HepG2 (cell line): Measurements from ENCODE around the gene MIF4GD. TPM values are rescaled to one million over a fixed set of nuclear protein-coding genes. Genes with fewer than 3 reads are reported as not detected.

ENCODE experiments used
- DRAP1 ChIP-seq: IDR thresholded peaks from 2 replicates; pipeline ENCODE4 v1.6.1; 2016; ENCODE audit warnings: missing genetic modification reagents, missing compliant biosample characterization
- ETV5 ChIP-seq: IDR thresholded peaks from 2 replicates; pipeline ENCODE4 v1.6.1; 2018; ENCODE audit warnings: missing biosample characterization, missing genetic modification reagents, inconsistent platforms, borderline replicate concordance
- FIP1L1 ChIP-seq: fragments of 200-400 bp; formaldehyde crosslinking; IDR thresholded peaks from 2 replicates; pipeline ENCODE4 v1.6.1; 2018; ENCODE audit warnings: low read depth, mild to moderate bottlenecking, low read length, moderate library complexity, borderline replicate concordance; ENCODE audit not compliant: insufficient read depth
- HNF1A ChIP-seq, 2 experiments: sonication (generic) in 1 of 2; formaldehyde crosslinking in 1 of 2; IDR thresholded peaks; 2 replicates each; pipeline versions ENCODE4 v1.4.0 to v1.6.1; 2016 to 2020; ENCODE audit warnings: borderline replicate concordance in 1 of 2, low read depth in 1 of 2, mild to moderate bottlenecking in 1 of 2, missing genetic modification reagents in 1 of 2
- NFE2L2 ChIP-seq: fragments of 150-350 bp; IDR thresholded peaks from 2 replicates; pipeline ENCODE4 v1.6.1; 2014; ENCODE audit warnings: low read length
- NR2F2 ChIP-seq: IDR thresholded peaks from 2 replicates; pipeline ENCODE4 v1.6.1; 2012; ENCODE audit warnings: low read depth, inconsistent platforms, borderline replicate concordance
- PHB2 ChIP-seq: fragments of 450-650 bp; IDR thresholded peaks from 2 replicates; pipeline ENCODE4 v1.6.1; 2018; ENCODE audit not compliant: partially characterized antibody
- SETDB1 ChIP-seq: sonication (generic); formaldehyde crosslinking; IDR thresholded peaks from 2 replicates; pipeline ENCODE4 v1.5.1; 2020; ENCODE audit warnings: missing genetic modification reagents, mild to moderate bottlenecking, borderline replicate concordance
- SNRNP70 ChIP-seq: fragments of 200-400 bp; formaldehyde crosslinking; IDR thresholded peaks from 2 replicates; pipeline ENCODE4 v1.6.1; 2017; ENCODE audit warnings: mild to moderate bottlenecking, low read depth, low read length, moderate library complexity
- TBP ChIP-seq: sonication (generic); formaldehyde crosslinking; IDR thresholded peaks from 2 replicates; pipeline ENCODE4 v1.5.0; 2020; ENCODE audit warnings: missing genetic modification reagents
- ZBTB4 ChIP-seq: sonication (generic); formaldehyde crosslinking; IDR thresholded peaks from 2 replicates; pipeline ENCODE4 v1.4.0; 2020; ENCODE audit warnings: missing genetic modification reagents, mild to moderate bottlenecking, borderline replicate concordance
- ZNF331 ChIP-seq: sonication (generic); formaldehyde crosslinking; IDR thresholded peaks from 2 replicates; pipeline ENCODE4 v1.4.0; 2020; ENCODE audit warnings: missing genetic modification reagents
- ZNF512 ChIP-seq: sonication (generic); formaldehyde crosslinking; IDR thresholded peaks from 2 replicates; pipeline ENCODE4 v1.4.0; 2020; ENCODE audit warnings: mild to moderate bottlenecking, missing genetic modification reagents
- ZNF547 ChIP-seq: sonication (generic); formaldehyde crosslinking; IDR thresholded peaks from 2 replicates; pipeline ENCODE4 v1.5.1; 2020; ENCODE audit warnings: mild to moderate bottlenecking, missing genetic modification reagents
- ZNF556 ChIP-seq: sonication (generic); formaldehyde crosslinking; IDR thresholded peaks from 2 replicates; pipeline ENCODE4 v1.4.0; 2020; ENCODE audit warnings: mild to moderate bottlenecking, missing genetic modification reagents, borderline replicate concordance
- ZNF674 ChIP-seq: sonication (generic); formaldehyde crosslinking; IDR thresholded peaks from 2 replicates; pipeline ENCODE4 v1.5.0; 2020; ENCODE audit warnings: low read depth, mild to moderate bottlenecking, missing genetic modification reagents
- ZNF878 ChIP-seq: sonication (generic); formaldehyde crosslinking; IDR thresholded peaks from 2 replicates; pipeline ENCODE4 v1.8.1; 2023; ENCODE audit warnings: mild to moderate bottlenecking, missing genetic modification reagents, moderate library complexity
- ZSCAN29 ChIP-seq: sonication (generic); formaldehyde crosslinking; conservative IDR thresholded peaks from 2 replicates; pipeline ENCODE4 v1.4.0; 2020; ENCODE audit warnings: mild to moderate bottlenecking, missing genetic modification reagents
- ZSCAN9 ChIP-seq: IDR thresholded peaks from 2 replicates; pipeline ENCODE4 v1.6.1; 2016; ENCODE audit warnings: borderline replicate concordance
- polyA plus RNA-seq, 8 experiments: library from polyadenylated mRNA; depleted of rRNA in 3 of 8; stranded (reverse) in 7 of 8; unstranded in 1 of 8; fragments of >200 nt; fragmentation: Illumina TruSeq in 4 of 8; extraction: Trizol in 4 of 8; gene quantifications; 2 replicates each; pipeline versions ENCODE4 v1.2.1 to v1.2.3, GENCODE V29; 2011 to 2016; ENCODE audit warnings: low read depth in 4 of 8, missing spikeins in 1 of 8, mixed read lengths in 1 of 8; ENCODE audit not compliant: insufficient read depth in 1 of 8
- total RNA-seq, 5 experiments: library from RNA; depleted of rRNA; stranded (reverse); fragments of >200 nt; fragmentation: Illumina TruSeq; extraction: Trizol; gene quantifications; 2 replicates each; pipeline ENCODE4 v1.2.3, GENCODE V29; 2016; ENCODE audit warnings: low read depth in 1 of 5

MIF4GD gene
- total and polyA plus RNA-seq, 2 of the 13 experiments (the other 11 are each of a cell fraction or from before 2014, with no cell fraction given), result 14.0 to 28.0 TPM

GRCh38 chr17:75261336-75262111, 9.5 kb downstream of the MIF4GD start, which contains the start of the genes GGA3 and MRPS7 (continued):
- TF ChIP-seq ZNF556 (CRISPR knock-in tag), result peak; percentile 77; the same call in 1 of the 2 replicates
- TF ChIP-seq ZSCAN9 (CRISPR knock-in tag), result peak; percentile 84
- peak; percentile 71; the same call in 1 of the 2 replicates for TF ChIP-seq ZNF331
- no peak for TF ChIP-seq FIP1L1
- no peak for TF ChIP-seq TBP
- 0 out of 2 replicates have a peak, but pooled peaks have one; percentile 18 for TF ChIP-seq ZNF674 (CRISPR knock-in tag)
- peak; percentile 90; the same call in 1 of the 2 replicates for TF ChIP-seq ZNF547 (CRISPR knock-in tag)
- TF ChIP-seq PHB2, result no peak
- peak; percentile 63; the same call in 1 of the 2 replicates for TF ChIP-seq ZBTB4
- TF ChIP-seq HNF1A (IDR thresholded peaks at IDR 0.05; ENCODE audit: low read depth), result peak; percentile 34; the same call in 1 of the 2 replicates
- peak; percentile 62; the same call in 1 of the 2 replicates for TF ChIP-seq HNF1A (CRISPR knock-in tag; IDR thresholded peaks at IDR 0.05; ENCODE audit: borderline replicate concordance)
- TF ChIP-seq ZSCAN29, result no peak
- TF ChIP-seq NFE2L2, result no peak
- peak; percentile 16; the same call in 1 of the 2 replicates for TF ChIP-seq ETV5
- no peak for TF ChIP-seq ZNF512 (CRISPR knock-in tag)
- TF ChIP-seq NR2F2, result peak; percentile 45; the same call in 1 of the 2 replicates
- peak; percentile 88 for TF ChIP-seq DRAP1 (CRISPR knock-in tag)
- no peak for TF ChIP-seq SETDB1
- no peak for TF ChIP-seq SNRNP70
- peak; percentile 87 for TF ChIP-seq ZNF878 (CRISPR knock-in tag)
